ENCODE data around the gene INA.
"Not testable (repeated sequence)": the region's sequence is repeated elsewhere in the genome, so short reads cannot be mapped to it uniquely, and the experiment has no call there.

INA gene

GRCh38 chr10:103244666-103245271 lies 32.2 kb upstream of the INA start:
- no peaks in the 10 kb centered on the region for H3K36me3 ChIP-seq (ENCODE audit: control insufficient read depth, insufficient read depth, low read length)
- no peak overlapping the region for H2AFZ ChIP-seq
- no peak overlapping the region for H3K4me2 ChIP-seq (ENCODE audit: low read length)
- TF ChIP-seq, protein P1, sequence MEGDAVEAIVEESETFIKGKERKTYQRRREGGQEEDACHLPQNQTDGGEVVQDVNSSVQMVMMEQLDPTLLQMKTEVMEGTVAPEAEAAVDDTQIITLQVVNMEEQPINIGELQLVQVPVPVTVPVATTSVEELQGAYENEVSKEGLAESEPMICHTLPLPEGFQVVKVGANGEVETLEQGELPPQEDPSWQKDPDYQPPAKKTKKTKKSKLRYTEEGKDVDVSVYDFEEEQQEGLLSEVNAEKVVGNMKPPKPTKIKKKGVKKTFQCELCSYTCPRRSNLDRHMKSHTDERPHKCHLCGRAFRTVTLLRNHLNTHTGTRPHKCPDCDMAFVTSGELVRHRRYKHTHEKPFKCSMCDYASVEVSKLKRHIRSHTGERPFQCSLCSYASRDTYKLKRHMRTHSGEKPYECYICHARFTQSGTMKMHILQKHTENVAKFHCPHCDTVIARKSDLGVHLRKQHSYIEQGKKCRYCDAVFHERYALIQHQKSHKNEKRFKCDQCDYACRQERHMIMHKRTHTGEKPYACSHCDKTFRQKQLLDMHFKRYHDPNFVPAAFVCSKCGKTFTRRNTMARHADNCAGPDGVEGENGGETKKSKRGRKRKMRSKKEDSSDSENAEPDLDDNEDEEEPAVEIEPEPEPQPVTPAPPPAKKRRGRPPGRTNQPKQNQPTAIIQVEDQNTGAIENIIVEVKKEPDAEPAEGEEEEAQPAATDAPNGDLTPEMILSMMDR (IDR thresholded peaks at IDR 0.05): peak; percentile 93
- H3K4me1 ChIP-seq: peaks cover 10% of the 10 kb centered on the region
- no peaks in the 10 kb centered on the region for H3K9me3 ChIP-seq (ENCODE audit: control insufficient read depth, low read length)
- H3K9ac ChIP-seq: no peak overlapping the region
- no peaks in the 10 kb centered on the region for H3K79me2 ChIP-seq
- no peak overlapping the region for H3K4me3 ChIP-seq (ENCODE audit: low read depth, low read length)
- no peaks in the 10 kb centered on the region for H3K27me3 ChIP-seq (ENCODE audit: control insufficient read depth, insufficient read depth, low read length)
- no peak overlapping the region for H3K27ac ChIP-seq

GRCh38 chr10:103245587-103245986 lies 31.4 kb upstream of the INA start, which contains the start of gene RPEL1:
Gene RPEL1, plus strand, starts transcription at chr10:103245887. Its CDS starts 110 bp downstream, at chr10:103245997.
- H3K4me2 ChIP-seq (ENCODE audit: low read length); H3K36me3 ChIP-seq (ENCODE audit: control insufficient read depth, insufficient read depth, low read length); H3K9ac ChIP-seq; H3K79me2 ChIP-seq; H3K27me3 ChIP-seq (ENCODE audit: control insufficient read depth, insufficient read depth, low read length); H3K4me3 ChIP-seq (ENCODE audit: low read depth, low read length); H2AFZ ChIP-seq; H3K9me3 ChIP-seq (ENCODE audit: control insufficient read depth, low read length); H3K27ac ChIP-seq; H3K4me1 ChIP-seq: not testable (repeated sequence)

GRCh38 chr10:103246324-103246723 lies 30.6 kb upstream of the INA start:
- no peak overlapping the region for H3K27ac ChIP-seq
- H3K79me2 ChIP-seq: no peaks in the 10 kb centered on the region
- H3K4me2 ChIP-seq (ENCODE audit: low read length): no peak overlapping the region
- H3K27me3 ChIP-seq (ENCODE audit: control insufficient read depth, insufficient read depth, low read length): no peaks in the 10 kb centered on the region
- no peaks in the 10 kb centered on the region for H3K36me3 ChIP-seq (ENCODE audit: control insufficient read depth, insufficient read depth, low read length)
- TF ChIP-seq, protein P1 (IDR thresholded peaks at IDR 0.05): no peak
- H3K4me1 ChIP-seq: peaks cover 6% of the 10 kb centered on the region
- H3K9ac ChIP-seq: no peak overlapping the region
- H3K9me3 ChIP-seq (ENCODE audit: control insufficient read depth, low read length): no peaks in the 10 kb centered on the region
- no peak overlapping the region for H2AFZ ChIP-seq
- H3K4me3 ChIP-seq (ENCODE audit: low read depth, low read length): no peak overlapping the region

- no peaks in the 10 kb centered on the region for H3K79me2 ChIP-seq
- H3K27ac ChIP-seq: no peak overlapping the region
- H3K9ac ChIP-seq: no peak overlapping the region
- H3K4me3 ChIP-seq (ENCODE audit: low read depth, low read length): no peak overlapping the region
- no peaks in the 10 kb centered on the region for H3K27me3 ChIP-seq (ENCODE audit: control insufficient read depth, insufficient read depth, low read length)
- H3K36me3 ChIP-seq (ENCODE audit: control insufficient read depth, insufficient read depth, low read length): no peaks in the 10 kb centered on the region
- no peak overlapping the region for H3K4me2 ChIP-seq (ENCODE audit: low read length)
- no peak overlapping the region for H2AFZ ChIP-seq
- no peaks in the 10 kb centered on the region for H3K4me1 ChIP-seq
- TF ChIP-seq, protein P1 (IDR thresholded peaks at IDR 0.05): no peak
- no peaks in the 10 kb centered on the region for H3K9me3 ChIP-seq (ENCODE audit: control insufficient read depth, low read length)
Observed at GRCh38 chr10:103254113-103254512, 22.8 kb upstream of the INA start.

DNA sequence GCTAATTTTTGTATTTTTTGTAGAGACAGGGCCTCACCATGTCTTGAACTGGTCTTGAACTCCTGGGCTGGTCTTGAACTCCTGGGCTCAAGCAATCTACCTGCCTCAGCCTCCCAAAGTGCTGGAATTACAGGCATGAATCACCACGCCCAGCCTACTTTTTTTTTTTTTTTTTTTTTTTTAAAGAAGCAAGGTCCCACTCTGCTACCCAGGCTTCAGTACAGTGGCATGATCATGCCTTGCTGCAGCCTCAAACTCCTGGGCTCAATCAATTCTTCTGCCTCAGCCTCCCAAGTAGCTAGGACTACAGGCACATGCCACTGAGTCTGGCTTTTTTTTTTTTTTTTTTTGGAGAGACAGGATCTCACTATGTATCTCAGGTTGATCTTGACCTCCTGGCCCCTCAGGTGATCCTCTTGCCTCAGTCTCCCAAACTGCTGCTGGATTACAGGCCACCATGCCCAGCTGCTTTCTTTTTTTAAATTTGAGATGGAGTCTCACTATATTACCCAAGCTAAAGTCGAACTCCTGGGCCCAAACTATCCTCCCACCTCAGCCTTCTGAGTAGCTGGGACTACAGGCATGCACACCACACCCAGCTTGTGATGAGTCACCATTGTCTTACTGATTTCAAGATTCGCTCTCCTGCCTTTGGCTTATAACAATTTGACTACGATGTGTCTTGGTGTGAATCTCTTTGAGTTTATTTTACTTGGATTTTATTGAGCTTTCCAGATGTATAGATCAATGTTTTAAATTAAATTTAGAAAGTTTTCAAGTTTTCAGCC lies 22.2 kb upstream of the INA start:
- TF ChIP-seq, protein P1 (IDR thresholded peaks at IDR 0.05): no peak
- no peak overlapping the region for H3K9ac ChIP-seq
- H3K27me3 ChIP-seq (ENCODE audit: control insufficient read depth, insufficient read depth, low read length): no peaks in the 10 kb centered on the region
- H2AFZ ChIP-seq: no peak overlapping the region
- H3K79me2 ChIP-seq: no peaks in the 10 kb centered on the region
- no peaks in the 10 kb centered on the region for H3K36me3 ChIP-seq (ENCODE audit: control insufficient read depth, insufficient read depth, low read length)
- no peaks in the 10 kb centered on the region for H3K9me3 ChIP-seq (ENCODE audit: control insufficient read depth, low read length)
- no peak overlapping the region for H3K27ac ChIP-seq
- no peak overlapping the region for H3K4me3 ChIP-seq (ENCODE audit: low read depth, low read length)
- H3K4me1 ChIP-seq: no peaks in the 10 kb centered on the region
- no peak overlapping the region for H3K4me2 ChIP-seq (ENCODE audit: low read length)

All from parathyroid adenoma (tissue), 2 donors.